ENCODE measurements around the gene PADI2.

The PADI2 gene

DNA sequence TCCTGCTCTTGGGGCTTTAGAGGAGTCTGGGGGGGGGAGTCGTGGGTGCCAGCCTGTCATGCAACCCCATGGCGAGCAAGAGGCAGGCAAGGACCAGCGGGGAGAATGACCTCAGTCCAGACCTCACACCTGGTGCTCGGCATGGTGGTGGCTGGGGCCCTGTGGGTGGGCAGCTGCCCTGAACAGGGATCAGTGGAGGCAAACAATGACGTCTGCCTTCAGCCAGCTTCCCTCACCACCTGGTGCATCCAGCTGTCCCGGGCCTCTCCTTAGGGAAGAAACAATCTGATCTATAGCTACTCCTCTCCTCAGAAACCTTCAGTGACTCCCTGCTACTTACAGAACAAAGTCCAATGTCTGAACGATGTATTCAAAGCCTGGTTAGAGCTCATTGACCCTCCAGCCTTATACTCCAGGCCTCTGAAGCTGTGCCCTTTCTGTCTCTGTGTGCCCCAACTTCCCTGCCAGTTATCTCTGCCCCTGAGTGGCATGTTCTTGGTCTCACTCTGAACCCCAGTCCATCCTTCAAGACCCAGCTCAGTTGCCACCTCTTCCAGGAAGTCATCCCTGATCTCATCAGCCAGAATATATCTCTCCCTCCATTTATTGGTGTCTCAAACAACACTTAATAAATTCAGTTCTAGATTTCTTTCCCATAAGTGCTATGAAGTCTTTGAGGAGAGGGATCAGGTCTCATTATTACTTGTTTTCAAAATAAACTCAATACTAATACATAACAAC lies 6.6 kb downstream of the PADI2 start:
- DNase-seq (ENCODE audit: low spot score) = no peak

GRCh38 chr1:17112076-17112475 lies 7.2 kb downstream of the PADI2 start:
- DNase-seq (ENCODE audit: low spot score) = no peak

- no peak for DNase-seq (ENCODE audit: low spot score)
Measured at GRCh38 chr1:17110555-17110926, 8.7 kb downstream of the PADI2 start.

- DNase-seq (ENCODE audit: low spot score) = peak; percentile 94
Measured at GRCh38 chr1:17109892-17110554, 9.2 kb downstream of the PADI2 start.

DNA sequence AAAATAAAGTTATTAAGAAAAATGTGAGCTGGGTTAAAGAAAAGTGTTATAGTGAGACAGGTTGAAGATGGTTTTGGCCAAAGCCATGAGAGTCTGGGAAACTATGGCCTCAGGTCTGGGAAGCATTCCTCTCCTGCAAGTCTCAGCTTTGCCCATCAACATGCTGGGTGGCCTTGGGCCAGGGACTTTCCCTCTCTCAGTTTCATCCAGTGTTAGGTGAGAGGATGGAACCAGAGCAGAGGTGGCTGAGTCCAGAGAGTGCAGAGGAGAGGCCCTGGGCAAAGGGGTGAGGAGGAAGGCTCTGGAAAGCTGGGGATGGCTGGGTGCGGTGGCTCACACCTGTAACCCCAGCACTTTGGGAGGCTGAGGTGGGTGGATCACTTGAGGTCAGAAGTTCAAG lies 10.5 kb downstream of the PADI2 start:
- DNase-seq (ENCODE audit: low spot score) = no peak

- DNase-seq (ENCODE audit: low spot score) = no peak
Measured at GRCh38 chr1:17108360-17108759, 10.9 kb downstream of the PADI2 start.

DNA sequence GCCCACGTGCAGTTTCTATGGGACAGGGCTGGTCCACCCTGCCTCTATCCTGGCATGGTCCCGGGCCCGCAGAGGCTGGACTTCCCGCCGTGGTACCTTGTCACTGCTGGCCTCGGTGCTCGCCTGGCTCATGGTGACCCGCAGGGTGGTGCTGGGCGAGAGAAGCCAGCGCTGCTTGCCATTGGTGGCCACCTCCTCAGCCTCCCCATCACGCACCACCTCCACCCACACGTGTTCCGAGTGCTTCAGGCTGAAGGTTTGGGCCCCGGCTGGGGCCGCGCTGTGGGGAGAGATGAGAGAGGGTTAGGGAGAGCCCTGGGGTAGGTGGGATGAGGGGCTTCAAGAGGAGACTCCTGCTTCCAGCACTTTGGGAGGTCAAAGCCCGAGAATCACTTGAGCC lies 14.5 kb downstream of the PADI2 start:
- no peak for DNase-seq (ENCODE audit: low spot score)

DNA sequence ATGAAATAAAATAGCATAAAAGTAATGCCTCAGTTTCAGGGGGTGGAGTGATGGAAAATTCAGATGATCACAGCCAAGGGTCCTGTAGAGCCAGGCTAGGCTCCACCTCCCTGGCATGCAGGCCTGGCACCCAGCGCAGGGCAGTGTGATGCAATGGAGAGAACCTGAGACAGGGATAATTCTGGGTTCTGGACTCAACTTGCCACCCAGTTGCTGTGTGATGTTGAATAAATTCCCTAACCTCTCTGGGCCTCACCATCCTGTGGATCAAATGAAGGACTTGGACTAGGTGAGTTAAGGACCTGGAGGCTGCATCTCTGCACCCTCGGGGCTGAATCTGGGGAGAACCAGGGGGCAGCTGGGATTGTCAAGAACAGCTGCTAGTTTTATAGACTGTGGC lies 17.0 kb downstream of the PADI2 start:
- no peak for DNase-seq (ENCODE audit: low spot score)

DNA sequence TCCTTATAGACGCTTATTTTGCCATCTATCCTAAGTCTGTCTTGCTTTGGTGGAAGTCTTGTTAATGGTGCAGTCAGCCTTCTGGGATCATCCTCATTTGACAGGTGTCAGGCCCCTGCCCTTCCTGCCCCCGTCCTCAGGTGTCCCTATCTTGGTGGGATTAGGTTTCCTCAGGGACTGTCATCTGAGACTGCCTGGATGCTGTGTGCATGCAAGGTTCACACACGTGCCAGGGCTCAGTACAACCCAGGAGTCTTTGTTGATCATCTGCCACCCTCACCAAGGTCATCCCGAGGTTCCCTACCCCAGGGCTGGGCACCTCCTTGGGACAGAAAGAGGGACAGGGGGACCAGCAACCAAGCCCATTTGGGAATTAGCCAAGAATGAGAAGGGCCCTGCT lies 18.0 kb downstream of the PADI2 start:
- DNase-seq (ENCODE audit: low spot score) = no peak

DNA sequence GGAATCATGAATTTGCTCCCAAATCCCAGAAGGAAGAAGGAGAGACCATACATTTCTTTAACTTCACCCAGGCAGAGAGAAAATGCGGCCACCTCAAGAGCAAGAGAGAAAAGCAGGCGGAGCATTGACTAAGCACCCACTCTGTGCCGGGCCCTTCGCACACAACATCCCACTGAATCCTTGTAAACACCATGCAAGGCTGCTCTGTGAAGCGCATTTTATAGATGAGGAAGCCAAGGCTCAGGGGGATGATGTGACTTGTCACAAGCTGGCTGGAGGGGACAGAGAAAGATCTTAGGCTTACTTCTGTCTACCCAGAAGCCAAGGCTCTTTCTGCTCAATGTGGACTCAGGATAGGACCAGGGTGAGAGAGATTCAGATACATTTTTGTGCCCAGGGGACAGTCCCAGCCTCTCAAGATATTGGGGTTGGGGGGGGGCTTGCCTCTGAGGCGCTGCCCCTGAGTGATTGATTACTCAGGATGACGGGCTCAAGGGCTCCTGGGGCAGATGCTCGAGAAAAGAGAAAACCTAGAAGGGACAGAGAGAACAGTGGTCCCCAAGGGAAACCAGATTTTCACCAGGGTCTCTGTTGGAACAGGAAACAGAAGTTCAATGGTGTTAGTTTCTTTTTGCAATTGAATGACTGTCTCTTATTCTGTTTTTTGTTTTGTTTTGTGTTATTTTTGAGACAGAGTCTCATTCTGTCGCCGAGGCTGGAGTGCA lies 19.5 kb downstream of the PADI2 start:
- DNase-seq (ENCODE audit: low spot score) = no peak

- DNase-seq (ENCODE audit: low spot score) = peak; percentile 82
Measured at GRCh38 chr1:17098446-17099317, 20.6 kb downstream of the PADI2 start.

- DNase-seq (ENCODE audit: low spot score) = no peak
Measured at GRCh38 chr1:17097787-17098186, 21.5 kb downstream of the PADI2 start.

DNA sequence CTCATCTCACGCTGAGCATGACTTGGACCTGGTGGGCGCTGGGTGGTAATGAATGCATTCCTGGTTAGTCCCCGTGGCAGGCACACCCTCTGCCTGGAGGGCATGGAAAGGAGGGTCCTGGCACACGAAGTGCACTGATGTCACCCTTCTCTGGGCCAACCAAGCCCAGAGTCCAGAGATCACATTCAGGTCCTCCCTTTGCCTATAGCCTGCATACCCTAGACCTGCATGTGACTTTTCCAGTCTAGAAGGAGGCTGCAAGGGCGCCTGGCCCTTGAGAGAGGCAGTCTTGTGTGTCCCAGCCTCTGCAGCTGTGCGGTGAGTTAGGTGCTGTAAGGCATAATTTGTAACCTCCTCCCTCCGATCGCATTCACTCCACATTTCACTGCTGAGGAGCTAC lies 22.1 kb downstream of the PADI2 start:
- DNase-seq (ENCODE audit: low spot score) = no peak

DNA sequence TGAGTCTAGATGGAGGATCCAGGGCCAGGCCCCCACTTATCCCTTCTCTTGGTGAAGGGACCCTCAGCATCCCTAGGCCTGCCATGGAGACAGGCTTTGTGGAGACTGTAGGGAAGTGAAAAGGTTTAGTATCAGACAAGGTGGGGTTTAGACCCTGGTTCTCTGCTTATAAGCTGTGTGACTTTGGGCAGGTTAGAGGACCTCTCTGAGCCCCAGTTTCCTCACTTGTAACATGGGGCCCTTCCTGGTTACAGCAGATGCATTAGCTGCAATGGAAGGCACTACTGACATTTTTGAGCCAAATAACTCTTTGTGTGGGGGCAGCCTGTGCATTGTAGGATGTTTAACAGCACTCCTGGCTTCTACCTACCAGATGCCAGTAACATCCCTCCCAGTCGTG lies 22.7 kb downstream of the PADI2 start:
- no peak for DNase-seq (ENCODE audit: low spot score)

- DNase-seq (ENCODE audit: low spot score) = no peak
Measured at GRCh38 chr1:17095141-17095540, 24.1 kb downstream of the PADI2 start.

- DNase-seq (ENCODE audit: low spot score) = no peak
Measured at GRCh38 chr1:17094664-17095063, 24.6 kb downstream of the PADI2 start.

GRCh38 chr1:17093822-17094393 lies 25.3 kb downstream of the PADI2 start:
- no peak for DNase-seq (ENCODE audit: low spot score)

DNA sequence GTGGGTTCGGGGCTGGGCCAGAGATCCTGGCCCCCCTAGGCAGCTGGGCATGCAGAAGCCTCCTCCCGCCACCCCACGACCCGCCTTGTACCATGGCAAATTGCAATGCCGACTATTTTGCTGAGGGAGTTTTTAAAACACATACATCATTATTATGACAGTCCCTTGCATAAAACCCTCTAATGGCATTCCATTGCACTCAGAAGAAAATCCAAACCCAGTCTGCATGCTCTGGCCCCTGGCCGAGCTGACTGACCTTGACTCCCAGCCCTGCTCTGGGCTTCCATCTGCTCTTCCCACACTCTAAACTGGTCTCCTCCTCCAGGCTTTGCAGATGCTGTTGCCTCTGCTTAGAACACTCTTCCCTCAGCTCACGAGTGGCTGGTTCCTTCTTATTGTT lies 28.0 kb downstream of the PADI2 start:
- DNase-seq (ENCODE audit: low spot score) = no peak

- peak; percentile 96 for DNase-seq (ENCODE audit: low spot score)
Measured at GRCh38 chr1:17089506-17089905, 29.7 kb downstream of the PADI2 start.

DNA sequence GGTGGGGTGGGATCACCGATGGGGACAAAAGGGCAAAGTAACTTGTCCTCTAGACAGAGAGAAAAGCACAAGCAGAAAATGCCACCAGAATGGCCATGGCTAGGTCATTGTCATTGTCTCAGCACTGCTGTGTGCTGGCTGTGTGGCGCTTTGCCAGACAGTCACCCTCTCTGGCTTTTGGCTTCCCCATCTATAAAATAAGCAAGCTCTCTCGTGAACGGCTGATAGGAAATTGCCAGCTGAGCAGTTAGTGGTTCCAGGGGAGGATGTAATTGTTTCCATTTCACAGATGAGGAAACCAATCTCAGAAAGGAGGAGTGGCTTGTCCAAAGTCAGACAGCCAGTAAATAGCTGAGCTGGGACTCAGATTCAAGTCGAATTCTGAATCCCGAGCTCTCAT lies 32.5 kb downstream of the PADI2 start:
- DNase-seq (ENCODE audit: low spot score) = no peak

DNA sequence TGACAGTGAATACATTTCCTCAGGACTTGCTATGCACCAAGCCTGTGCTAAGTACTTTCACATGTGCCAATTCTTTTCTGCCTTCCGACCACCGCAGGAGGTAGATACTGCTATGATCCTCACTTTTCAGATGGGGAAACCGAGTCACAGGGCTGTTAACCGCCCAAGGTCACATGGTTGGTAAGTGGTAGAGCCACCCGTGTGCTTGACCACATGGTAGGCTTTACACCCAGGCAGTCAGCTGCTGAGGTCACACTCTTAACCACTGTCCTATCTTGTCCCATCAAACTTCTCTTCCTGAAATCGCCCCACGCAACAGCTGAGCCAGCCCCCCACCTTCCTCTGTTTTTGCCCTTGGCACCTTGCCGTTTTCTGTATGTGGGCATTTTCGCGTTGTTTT lies 34.5 kb downstream of the PADI2 start:
- DNase-seq (ENCODE audit: low spot score) = no peak

DNA sequence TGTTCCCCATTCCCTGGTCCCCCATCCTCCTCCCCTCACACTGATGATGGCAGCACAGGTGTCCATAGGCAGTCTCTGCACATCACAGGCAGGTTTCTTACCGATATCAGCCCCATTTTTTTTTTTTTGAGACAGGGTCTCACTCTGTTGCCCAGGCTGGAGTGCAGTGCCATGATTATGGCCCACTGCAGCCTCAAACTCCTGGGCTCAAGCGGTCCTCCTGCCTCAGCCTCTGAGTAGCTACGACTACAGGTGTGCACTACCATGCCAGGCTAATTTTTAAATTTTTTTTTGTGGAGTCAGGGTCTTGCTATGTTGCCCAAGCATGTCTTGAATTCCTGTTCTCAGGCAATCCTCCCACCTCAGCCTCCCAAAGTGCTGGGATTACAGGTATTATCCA lies 36.5 kb downstream of the PADI2 start:
- DNase-seq (ENCODE audit: low spot score) = no peak

All from Ammon's horn (tissue), 1 donor.